HG03175 (cell line): ENCODE measurements around the gene PAIP2B.
"Not testable (repeated sequence)": the region's sequence is repeated elsewhere in the genome, so short reads cannot be mapped to it uniquely, and the experiment has no call there.

Experiments
- ATAC-seq: cut with Tn5 transposase; IDR thresholded peaks from one replicate; pipeline ENCODE4 v1.9.1; 2021; ENCODE audit warnings: mild to moderate bottlenecking, moderate library complexity; ENCODE audit not compliant: unreplicated experiment

Gene PAIP2B

GRCh38 chr2:71220743-71221142 lies 6.2 kb downstream of the PAIP2B start:
- no peak for ATAC-seq

- no peak for ATAC-seq
Observed at GRCh38 chr2:71216501-71216900, 10.4 kb downstream of the PAIP2B start.

GRCh38 chr2:71215447-71215846 lies 11.5 kb downstream of the PAIP2B start:
- no peak for ATAC-seq

GRCh38 chr2:71212336-71212735 lies 14.6 kb downstream of the PAIP2B start:
- ATAC-seq: no peak

GRCh38 chr2:71210292-71210691 lies 16.6 kb downstream of the PAIP2B start:
- no peak for ATAC-seq

- no peak for ATAC-seq
Observed at GRCh38 chr2:71208756-71209155, 18.1 kb downstream of the PAIP2B start.

GRCh38 chr2:71207601-71208000 lies 19.3 kb downstream of the PAIP2B start:
- no peak for ATAC-seq

- no peak for ATAC-seq
Observed at GRCh38 chr2:71206271-71206670, 20.6 kb downstream of the PAIP2B start.

GRCh38 chr2:71191570-71191943 lies 35.3 kb downstream of the PAIP2B start:
- ATAC-seq: no peak

GRCh38 chr2:71190656-71191569 lies 36.0 kb downstream of the PAIP2B start:
- ATAC-seq: no peak

- no peak for ATAC-seq
Observed at GRCh38 chr2:71187589-71187988, 39.3 kb downstream of the PAIP2B start.

GRCh38 chr2:71186973-71187372 lies 39.9 kb downstream of the PAIP2B start:
- no peak for ATAC-seq

GRCh38 chr2:71183306-71184115 lies 43.4 kb downstream of the PAIP2B start:
- ATAC-seq: not testable (repeated sequence)

- ATAC-seq: no peak
Observed at GRCh38 chr2:71181316-71181715, 45.6 kb downstream of the PAIP2B start.

- ATAC-seq: not testable (repeated sequence)
Observed at GRCh38 chr2:71178836-71179235, 48.1 kb downstream of the PAIP2B start.

- ATAC-seq: no peak
Observed at GRCh38 chr2:71174207-71174606, 52.7 kb downstream of the PAIP2B start.

GRCh38 chr2:71173096-71173495 lies 53.8 kb downstream of the PAIP2B start:
- no peak for ATAC-seq

- no peak for ATAC-seq
Observed at GRCh38 chr2:71166812-71167211, 60.1 kb downstream of the PAIP2B start.

GRCh38 chr2:71157124-71157793 lies 69.6 kb downstream of the PAIP2B start:
- no peak for ATAC-seq

- ATAC-seq: no peak
Observed at GRCh38 chr2:71156573-71156972, 70.3 kb downstream of the PAIP2B start.

GRCh38 chr2:71155846-71156245 lies 71.1 kb downstream of the PAIP2B start:
- ATAC-seq: no peak
